ENCODE data around the gene TAS2R60. TPM values are rescaled to one million over a fixed set of nuclear protein-coding genes. Genes with fewer than 3 reads are reported as not detected.
A peak's percentile ranks its signal among the peaks of the same experiment; 100 is the strongest.
"Not testable (repeated sequence)": the region's sequence is repeated elsewhere in the genome, so short reads cannot be mapped to it uniquely, and the experiment has no call there.

TAS2R60 gene
- total and polyA plus RNA-seq, 7 experiments from 2014 or later = 0.33 to 2.5 (median 1.5) TPM; not detected in 2

GRCh38 chr7:143401265-143401664, 42.0 kb upstream of the TAS2R60 start:
- H3K36me3 ChIP-seq (ENCODE audit: control insufficient read depth in 2 of 3, insufficient read depth in 3 of 3, low read length in 3 of 3) = peaks cover 0 to 67% (median 7%) of the 10 kb centered on the region in 3 experiments
- intact Hi-C loops (cut with micrococcal nuclease) = no loop called here
- H3K4me3 Mint-ChIP-seq = no peak overlapping the region
- H3K9me3 ChIP-seq (ENCODE audit: control insufficient read depth in 2 of 3, low read length in 3 of 3) = no peaks in the 10 kb centered on the region
- peaks cover 0 to 7% (median 0%) of the 10 kb centered on the region in 5 donors for H3K27me3 Mint-ChIP-seq
- ChIA-PET CTCF (interaction anchor here (2.4 kb wide), 1 partner anchor 22 kb away, joined by 13 read pairs; no protein-coding TSS in a partner anchor), POLR2A (interaction anchor here (0.5 to 11.4 kb wide), 5 partner anchors 8 to 139 kb away, joined by 3 to 223 read pairs (median 3); partner anchors contain the start of gene ZYX)
- DNase-seq = no peak
- peak overlapping the region; percentile 3 for H3K27ac ChIP-seq (ENCODE audit: low read depth, low read length)
- H3K27me3 ChIP-seq (ENCODE audit: control insufficient read depth in 2 of 2, insufficient read depth in 2 of 2, low read length in 2 of 2) = no peaks in the 10 kb centered on the region
- H3K36me3 Mint-ChIP-seq = peaks cover 0 to 39% (median 8%) of the 10 kb centered on the region in 5 donors
- H3K27ac Mint-ChIP-seq = peak overlapping the region in 6 of 9 donors; percentile 41 to 82 (median 63)
- peaks cover 3 to 19% of the 10 kb centered on the region in 2 donors for H3K4me1 ChIP-seq (ENCODE audit: control insufficient read depth in 2 of 2, insufficient read depth in 2 of 2, low read length in 2 of 2)
- no peak for ATAC-seq
- H3K4me3 ChIP-seq (ENCODE audit: low read length) = no peak overlapping the region
- H3K9me3 Mint-ChIP-seq = no peaks in the 10 kb centered on the region
- H3K4me1 Mint-ChIP-seq = peaks cover 0 to 52% (median 41%) of the 10 kb centered on the region in 7 donors

GRCh38 chr7:143402233-143402632, 41.0 kb upstream of the TAS2R60 start:
- H3K27me3 Mint-ChIP-seq; H3K27me3 ChIP-seq (ENCODE audit: control insufficient read depth in 2 of 2, insufficient read depth in 2 of 2, low read length in 2 of 2); H3K9me3 ChIP-seq (ENCODE audit: control insufficient read depth in 2 of 3, low read length in 3 of 3); intact Hi-C loops (cut with micrococcal nuclease); DNase-seq; H3K4me3 Mint-ChIP-seq; H3K9me3 Mint-ChIP-seq; H3K4me3 ChIP-seq (ENCODE audit: low read length); ATAC-seq: not testable (repeated sequence)
- H3K27ac Mint-ChIP-seq = peak overlapping the region in 8 of 9 donors; percentile 41 to 91 (median 76)
- Histone ChIP-seq H3K27ac (ENCODE audit: low read depth, low read length) (peak overlapping the region; percentile 27), H3K4me1 (ENCODE audit: control insufficient read depth in 2 of 2, insufficient read depth in 2 of 2, low read length in 2 of 2) (peaks cover 10 to 28% of the 10 kb centered on the region in 2 donors), H3K36me3 (ENCODE audit: control insufficient read depth in 2 of 3, insufficient read depth in 3 of 3, low read length in 3 of 3) (peaks cover 0 to 58% (median 3%) of the 10 kb centered on the region in 3 experiments)
- H3K36me3 Mint-ChIP-seq = peaks cover 0 to 36% (median 8%) of the 10 kb centered on the region in 5 donors
- CTCF ChIA-PET = interaction anchor here (1.1 to 2.4 kb wide), 4 partner anchors 8 to 162 kb away, joined by 3 to 13 read pairs (median 4); no protein-coding TSS in a partner anchor
- POLR2A ChIA-PET = interaction anchor here (0.9 to 11.4 kb wide), 5 partner anchors 9 to 155 kb away, joined by 3 to 223 read pairs (median 3); partner anchors contain the start of gene ZYX
- H3K4me1 Mint-ChIP-seq = peaks cover 4 to 62% (median 47%) of the 10 kb centered on the region in 7 donors

- Histone ChIP-seq H3K27ac (ENCODE audit: low read depth, low read length) (peak overlapping the region; percentile 46), H3K4me3 (ENCODE audit: low read length) (no peak overlapping the region), H3K36me3 (ENCODE audit: control insufficient read depth in 2 of 3, insufficient read depth in 3 of 3, low read length in 3 of 3) (peaks cover 0 to 26% (median 0%) of the 10 kb centered on the region in 3 experiments), H3K4me1 (ENCODE audit: control insufficient read depth in 2 of 2, insufficient read depth in 2 of 2, low read length in 2 of 2) (peaks cover 31 to 44% of the 10 kb centered on the region in 2 donors), H3K27me3 (ENCODE audit: control insufficient read depth in 2 of 2, insufficient read depth in 2 of 2, low read length in 2 of 2) (no peaks in the 10 kb centered on the region), H3K9me3 (ENCODE audit: control insufficient read depth in 2 of 3, low read length in 3 of 3) (no peaks in the 10 kb centered on the region)
- H3K27ac Mint-ChIP-seq = peak overlapping the region in 8 of 9 donors; percentile 79 to 95 (median 90)
- no peaks in the 10 kb centered on the region for H3K9me3 Mint-ChIP-seq
- POLR2A ChIA-PET = interaction anchor here (0.9 to 11.4 kb wide), 7 partner anchors 9 to 607 kb away, joined by 3 to 223 read pairs (median 4); partner anchors contain the start of gene ZYX
- peaks cover 0 to 28% (median 0%) of the 10 kb centered on the region in 5 donors for H3K36me3 Mint-ChIP-seq
- peaks cover 0 to 16% (median 0%) of the 10 kb centered on the region in 5 donors for H3K27me3 Mint-ChIP-seq
- CTCF ChIA-PET = interaction anchor here (0.6 to 6.4 kb wide), 8 partner anchors 9 to 692 kb away, joined by 3 to 40 read pairs (median 20); no protein-coding TSS in a partner anchor
- peaks cover 23 to 82% (median 72%) of the 10 kb centered on the region in 7 donors for H3K4me1 Mint-ChIP-seq
- ATAC-seq = no peak
- H3K4me3 Mint-ChIP-seq = peak overlapping the region in 9 of 10 donors; percentile 56 to 98 (median 94)
- intact Hi-C loops (cut with micrococcal nuclease) = loop anchor here (5.0 kb wide), 4 partner anchors 33 to 598 kb away; partner anchors contain the start of gene FAM131B (in 1 of the 2)
- DNase-seq = no peak
Observed at GRCh38 chr7:143405173-143406001, 37.9 kb upstream of the TAS2R60 start.

- ChIA-PET CTCF (interaction anchor here (0.6 to 6.4 kb wide), 8 partner anchors 10 to 191 kb away, joined by 3 to 40 read pairs (median 23); no protein-coding TSS in a partner anchor), POLR2A (interaction anchor here (1.3 to 11.4 kb wide), 7 partner anchors 9 to 607 kb away, joined by 4 to 223 read pairs (median 8); partner anchors contain the start of gene ZYX)
- peak overlapping the region in 9 of 10 donors; percentile 88 to 98 (median 95) for H3K4me3 Mint-ChIP-seq
Observed at GRCh38 chr7:143406002-143406357, 37.3 kb upstream of the TAS2R60 start.

GRCh38 chr7:143407287-143408251, 35.7 kb upstream of the TAS2R60 start:
- peaks cover 0 to 7% (median 0%) of the 10 kb centered on the region in 3 experiments for H3K36me3 ChIP-seq (ENCODE audit: control insufficient read depth in 2 of 3, insufficient read depth in 3 of 3, low read length in 3 of 3)
- no peaks in the 10 kb centered on the region for H3K27me3 ChIP-seq (ENCODE audit: control insufficient read depth in 2 of 2, insufficient read depth in 2 of 2, low read length in 2 of 2)
- peaks cover 31 to 44% of the 10 kb centered on the region in 2 donors for H3K4me1 ChIP-seq (ENCODE audit: control insufficient read depth in 2 of 2, insufficient read depth in 2 of 2, low read length in 2 of 2)
- Mint-ChIP-seq H3K36me3 (peaks cover 0 to 15% (median 0%) of the 10 kb centered on the region in 5 donors), H3K4me3 (peak overlapping the region; percentile 77 to 98 (median 94)), H3K9me3 (no peaks in the 10 kb centered on the region), H3K27ac (peak overlapping the region; percentile 61 to 97 (median 92)), H3K4me1 (peaks cover 23 to 90% (median 85%) of the 10 kb centered on the region in 7 donors), H3K27me3 (peaks cover 0 to 14% (median 0%) of the 10 kb centered on the region in 5 donors)
- H3K27ac ChIP-seq (ENCODE audit: low read depth, low read length) = peak overlapping the region; percentile 69
- intact Hi-C loops (cut with micrococcal nuclease) = loop anchor here (1.0 to 5.0 kb wide), 8 partner anchors 21 to 600 kb away; partner anchors contain the start of genes CASP2 (in 1 of the 2) and FAM131B (in 1 of the 2)
- CTCF ChIA-PET = interaction anchor here (0.6 to 6.4 kb wide), 19 partner anchors 9 to 167 kb away, joined by 3 to 40 read pairs (median 4); no protein-coding TSS in a partner anchor
- POLR2A ChIA-PET = interaction anchor here (0.6 to 11.4 kb wide), 18 partner anchors 9 to 609 kb away, joined by 3 to 223 read pairs (median 5); partner anchors contain the start of genes CASP2, GSTK1 and ZYX
- DNase-seq (peak in 7 of 9 donors; percentile 50 to 63 (median 59)), ATAC-seq (peak; percentile 76)
- peak overlapping the region; percentile 59 for H3K4me3 ChIP-seq (ENCODE audit: low read length)
- H3K9me3 ChIP-seq (ENCODE audit: control insufficient read depth in 2 of 3, low read length in 3 of 3) = no peaks in the 10 kb centered on the region

More at GRCh38 chr7:143406002-143406357, 37.3 kb upstream of the TAS2R60 start:
- DNase-seq (no peak), ATAC-seq (no peak)
- peaks cover 0 to 20% (median 0%) of the 10 kb centered on the region in 3 experiments for H3K36me3 ChIP-seq (ENCODE audit: control insufficient read depth in 2 of 3, insufficient read depth in 3 of 3, low read length in 3 of 3)
- H3K36me3 Mint-ChIP-seq = peaks cover 0 to 23% (median 0%) of the 10 kb centered on the region in 5 donors
- no peak overlapping the region for H3K4me3 ChIP-seq (ENCODE audit: low read length)
- H3K27ac ChIP-seq (ENCODE audit: low read depth, low read length) = peak overlapping the region; percentile 46
- peaks cover 31 to 44% of the 10 kb centered on the region in 2 donors for H3K4me1 ChIP-seq (ENCODE audit: control insufficient read depth in 2 of 2, insufficient read depth in 2 of 2, low read length in 2 of 2)
- no peaks in the 10 kb centered on the region for H3K9me3 ChIP-seq (ENCODE audit: control insufficient read depth in 2 of 3, low read length in 3 of 3)
- intact Hi-C loops (cut with micrococcal nuclease) = loop anchor here (5.0 kb wide), 4 partner anchors 34 to 599 kb away; partner anchors contain the start of gene FAM131B (in 1 of the 2)
- peak overlapping the region in 7 of 9 donors; percentile 44 to 95 (median 91) for H3K27ac Mint-ChIP-seq
- peaks cover 0 to 16% (median 0%) of the 10 kb centered on the region in 5 donors for H3K27me3 Mint-ChIP-seq
- peaks cover 23 to 87% (median 71%) of the 10 kb centered on the region in 7 donors for H3K4me1 Mint-ChIP-seq
- no peaks in the 10 kb centered on the region for H3K27me3 ChIP-seq (ENCODE audit: control insufficient read depth in 2 of 2, insufficient read depth in 2 of 2, low read length in 2 of 2)
- H3K9me3 Mint-ChIP-seq = no peaks in the 10 kb centered on the region

Measured in naive thymus-derived CD4-positive, alpha-beta T cell (primary cell).